ENCODE measurements around the gene DDX28. TPM values are rescaled to one million over a fixed set of nuclear protein-coding genes. Genes with fewer than 3 reads are reported as not detected.

Gene DDX28
- total and polyA plus RNA-seq, 2 experiments from 2014 or later: 12.2 to 23.8 TPM

- no peaks in the 10 kb centered on the region; the same call in none of the 2 replicates for H4K20me1 ChIP-seq (replicated peaks; ENCODE audit: insufficient read depth)
- H3K27me3 Mint-ChIP-seq (ENCODE audit: insufficient read depth, low read depth, poor library complexity): peaks cover 7% of the 10 kb centered on the region
- H3K27ac Mint-ChIP-seq: no peak overlapping the region
- no peaks in the 10 kb centered on the region for H3K9me3 Mint-ChIP-seq
- no peaks in the 10 kb centered on the region for H3K4me1 Mint-ChIP-seq
- H3K36me3 ChIP-seq (ENCODE audit: insufficient read depth): no peaks in the 10 kb centered on the region
- no peak overlapping the region for H2AFZ ChIP-seq
- H3K4me2 ChIP-seq: no peak overlapping the region
- no peaks in the 10 kb centered on the region for H3K27me3 ChIP-seq (ENCODE audit: insufficient read depth)
- H3K4me3 Mint-ChIP-seq: no peak overlapping the region
- no peaks in the 10 kb centered on the region for H3K4me1 ChIP-seq (ENCODE audit: insufficient read depth)
- peaks cover 37% of the 10 kb centered on the region for H3K36me3 Mint-ChIP-seq (ENCODE audit: low read depth)
- no peaks in the 10 kb centered on the region for H3K9me2 ChIP-seq (ENCODE audit: insufficient read depth)
- no peak for TF ChIP-seq JUNB (IDR thresholded peaks at IDR 0.05; ENCODE audit: unreplicated experiment)
- ATAC-seq: no peak
- DNase-seq (ENCODE audit: low spot score): no peak
- H3K79me2 ChIP-seq (replicated peaks; ENCODE audit: insufficient read depth): no peaks in the 10 kb centered on the region
- no peak overlapping the region for H3K4me3 ChIP-seq
- no peaks in the 10 kb centered on the region for H3F3A ChIP-seq (replicated peaks; ENCODE audit: low read depth)
- H3K27ac ChIP-seq (ENCODE audit: low read depth): no peak overlapping the region
These were observed 47.9 kb upstream of the DDX28 start for GRCh38 chr16:68070806-68071517.

GRCh38 chr16:68070249-68070730 lies 47.3 kb upstream of the DDX28 start:
- H3K4me3 Mint-ChIP-seq: no peak overlapping the region
- TF ChIP-seq ETS1 (IDR thresholded peaks at IDR 0.05): no peak
- no peak for TF ChIP-seq STAT1 (IDR thresholded peaks at IDR 0.05; ENCODE audit: unreplicated experiment)
- no peak for TF ChIP-seq ZNF114 (CRISPR knock-in tag; IDR thresholded peaks at IDR 0.05)
- no peak for TF ChIP-seq JUNB (IDR thresholded peaks at IDR 0.05; ENCODE audit: unreplicated experiment)
- no peak for TF ChIP-seq POLR2AphosphoS5 (IDR thresholded peaks at IDR 0.05; ENCODE audit: low read depth)
- TF ChIP-seq ZNF331 (CRISPR knock-in tag; IDR thresholded peaks at IDR 0.05; ENCODE audit: low read depth): no peak
- no peak for TF ChIP-seq REST (IDR thresholded peaks at IDR 0.05; ENCODE audit: unreplicated experiment)
- no peak for TF ChIP-seq NANOG (IDR thresholded peaks at IDR 0.05; ENCODE audit: borderline replicate concordance)
- TF ChIP-seq CREB1 (CRISPR knock-in tag; IDR thresholded peaks at IDR 0.05; ENCODE audit: low read depth): no peak
- TF ChIP-seq EZH2phosphoT487 (IDR thresholded peaks at IDR 0.05; ENCODE audit: unreplicated experiment): no peak
- TF ChIP-seq CTCF (conservative IDR thresholded peaks at IDR 0.05; ENCODE audit: low read depth in 2 of 2): no peak

More at GRCh38 chr16:68070249-68070730, 47.3 kb upstream of the DDX28 start:
- Histone ChIP-seq H3K4me2 (no peak overlapping the region), H3K27ac (ENCODE audit: low read depth) (no peak overlapping the region), H3K9me2 (ENCODE audit: insufficient read depth) (no peaks in the 10 kb centered on the region), H3F3A (replicated peaks; ENCODE audit: low read depth) (0 out of 2 replicates have a peak, but pooled peaks cover 2% of the 10 kb centered on the region), H3K36me3 (ENCODE audit: insufficient read depth) (no peaks in the 10 kb centered on the region), H3K79me2 (replicated peaks; ENCODE audit: insufficient read depth) (no peaks in the 10 kb centered on the region), H3K4me1 (ENCODE audit: insufficient read depth) (no peaks in the 10 kb centered on the region), H2AFZ (no peak overlapping the region), H3K27me3 (ENCODE audit: insufficient read depth) (no peaks in the 10 kb centered on the region), H4K20me1 (replicated peaks; ENCODE audit: insufficient read depth) (no peaks in the 10 kb centered on the region; the same call in none of the 2 replicates), H3K4me3 (no peak overlapping the region)
- no peak for ATAC-seq
- Mint-ChIP-seq H3K4me1 (no peaks in the 10 kb centered on the region), H3K27me3 (ENCODE audit: insufficient read depth, low read depth, poor library complexity) (peaks cover 9% of the 10 kb centered on the region), H3K9me3 (no peaks in the 10 kb centered on the region), H3K36me3 (ENCODE audit: low read depth) (peaks cover 37% of the 10 kb centered on the region), H3K27ac (no peak overlapping the region)
- no peak for DNase-seq (ENCODE audit: low spot score)

All from GM23338 (cell line).